SH-SY5Y (cell line): Measurements from ENCODE around the gene COL15A1.

Experiments
- GATA2 ChIP-seq: IDR thresholded peaks from 2 replicates; pipeline ENCODE4 v1.6.1; 2011; ENCODE audit warnings: mild to moderate bottlenecking, low read depth, low read length
- GATA3 ChIP-seq: IDR thresholded peaks from 2 replicates; pipeline ENCODE4 v1.6.1; 2011; ENCODE audit warnings: low read depth, mild to moderate bottlenecking, low read length, moderate library complexity

Gene COL15A1

DNA sequence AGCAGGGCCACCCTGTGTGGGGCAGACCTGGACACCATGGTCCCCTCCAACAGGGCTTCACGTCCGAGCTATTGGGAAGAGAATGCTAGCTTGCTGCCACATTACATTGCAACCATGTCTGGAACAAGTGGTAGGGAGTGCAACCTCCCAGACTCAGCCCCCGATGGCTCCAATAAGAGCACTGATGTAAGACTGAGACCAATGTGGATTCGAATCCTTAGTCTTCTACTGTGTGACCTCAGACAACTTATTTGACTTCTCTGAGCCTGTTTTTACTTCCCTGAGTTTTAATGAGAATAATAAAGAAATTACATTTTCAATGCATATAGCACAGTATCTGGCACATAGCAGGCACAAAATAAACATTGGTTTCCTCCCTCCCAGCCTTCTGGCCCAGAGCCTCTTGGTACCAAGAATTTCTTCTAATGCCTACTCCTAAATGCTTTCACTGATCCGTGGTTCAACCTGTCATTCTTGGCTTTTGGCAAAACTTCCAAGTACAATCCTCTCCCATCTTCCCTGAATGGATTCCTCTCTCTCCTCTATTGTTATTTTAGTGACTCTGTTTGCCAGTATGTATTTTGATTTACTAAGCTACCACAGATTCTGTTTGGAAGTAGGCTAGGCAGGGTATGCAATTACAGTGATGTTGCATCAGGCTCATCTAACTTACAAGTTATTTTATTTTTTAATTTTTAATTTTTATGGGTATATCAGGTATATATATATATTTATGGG is 34.6 kb upstream of the COL15A1 start:
- TF ChIP-seq GATA3 (no peak), GATA2 (no peak)

DNA sequence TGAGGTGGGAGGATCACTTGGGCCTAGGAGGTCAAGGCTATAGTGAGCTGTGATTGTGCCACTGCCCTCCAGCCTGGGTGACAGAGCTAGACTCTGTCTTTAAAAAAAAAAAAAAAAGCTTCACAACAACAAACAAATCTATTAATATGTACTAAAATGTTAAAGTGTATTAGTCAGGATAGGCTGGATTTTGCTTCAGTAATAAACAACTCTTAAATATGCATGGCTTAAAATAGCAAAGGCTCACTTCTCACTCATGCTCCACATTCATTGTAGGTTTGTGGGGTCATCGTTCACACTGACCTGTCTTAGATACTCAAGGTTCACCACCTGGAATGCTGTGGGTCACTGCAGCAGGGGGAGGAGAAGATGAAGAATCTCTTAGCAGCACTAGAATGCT is 33.8 kb upstream of the COL15A1 start:
- no peak for TF ChIP-seq GATA2
- TF ChIP-seq GATA3: no peak

DNA sequence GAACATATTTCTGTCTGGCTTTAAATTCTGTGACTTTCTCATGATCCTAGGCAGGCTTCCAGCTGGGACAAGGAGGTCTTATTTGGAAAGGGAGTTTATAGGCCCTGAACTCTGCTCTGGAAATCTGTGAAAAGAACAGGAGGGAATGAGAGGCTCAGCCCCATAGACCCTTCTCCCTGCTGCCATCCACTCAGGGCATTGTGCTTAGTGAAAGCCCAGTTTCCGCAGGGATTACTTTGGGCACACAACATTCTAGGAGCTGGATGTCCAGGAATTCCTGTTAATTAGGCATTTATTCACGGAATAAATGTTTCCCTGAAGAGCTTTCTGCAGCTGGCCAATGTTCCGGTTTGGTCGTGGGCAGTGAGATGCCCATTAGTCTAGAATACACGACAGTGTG is 32.7 kb upstream of the COL15A1 start:
- no peak for TF ChIP-seq GATA3
- no peak for TF ChIP-seq GATA2

DNA sequence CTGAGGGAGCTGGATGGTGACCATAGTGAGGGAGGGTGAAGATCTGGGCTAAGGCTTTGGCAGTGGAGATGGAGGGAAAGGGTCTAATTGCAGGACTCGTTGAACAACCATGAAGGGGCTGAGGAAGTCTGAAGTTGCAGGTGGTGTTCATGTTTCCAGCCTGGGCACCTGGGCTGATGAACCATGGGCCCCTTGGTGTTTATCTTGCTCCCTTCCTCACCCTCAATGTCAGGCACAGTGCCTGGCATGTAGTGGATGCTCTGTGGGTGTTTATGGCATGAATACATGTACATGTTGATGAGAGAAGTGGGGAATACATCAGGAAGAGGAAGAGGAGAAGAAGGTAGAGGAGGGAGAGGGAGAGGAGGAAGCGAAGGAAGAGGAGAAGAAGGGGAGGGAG is 31.3 kb upstream of the COL15A1 start:
- TF ChIP-seq GATA3 (no peak), GATA2 (no peak)

DNA sequence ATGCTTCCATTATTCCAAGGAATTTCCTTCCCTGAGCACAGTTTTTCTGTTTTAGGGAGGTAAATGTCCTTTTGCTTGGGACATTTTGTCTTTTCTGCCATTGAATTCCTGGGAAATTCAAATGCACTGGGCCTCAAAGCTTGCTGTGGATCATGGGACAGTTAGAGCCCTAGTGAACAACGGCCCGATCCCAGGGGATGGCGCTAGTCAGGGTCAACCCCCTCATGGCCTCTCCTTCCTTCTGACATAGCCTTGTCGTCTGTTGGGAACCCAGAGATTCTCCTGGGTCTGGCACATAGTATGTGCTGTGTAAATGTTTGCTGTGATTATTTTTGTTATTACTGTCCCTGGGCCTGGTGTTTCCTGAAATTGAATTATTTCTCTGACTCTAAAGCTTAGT is 30.7 kb upstream of the COL15A1 start:
- no peak for TF ChIP-seq GATA2
- no peak for TF ChIP-seq GATA3

DNA sequence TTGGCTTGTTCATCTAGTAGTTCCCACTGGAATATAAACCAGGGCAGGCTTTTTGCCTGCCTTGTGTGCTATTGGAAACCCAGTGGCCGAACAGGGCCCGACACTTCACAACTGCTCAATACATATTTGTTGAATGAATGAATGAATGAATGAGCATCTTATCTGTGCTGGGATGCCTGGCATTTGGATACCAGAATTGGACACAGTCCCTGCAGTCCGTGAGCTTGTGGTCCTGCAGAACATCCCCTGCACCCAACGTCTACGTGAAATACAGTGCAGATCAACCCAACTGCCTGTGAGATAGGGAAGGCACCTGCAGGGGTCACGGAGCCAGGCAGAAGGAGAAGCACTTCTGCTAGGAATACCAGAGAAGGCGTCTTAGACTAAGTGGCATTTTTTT is 30.0 kb upstream of the COL15A1 start:
- TF ChIP-seq GATA2 (no peak), GATA3 (no peak)

DNA sequence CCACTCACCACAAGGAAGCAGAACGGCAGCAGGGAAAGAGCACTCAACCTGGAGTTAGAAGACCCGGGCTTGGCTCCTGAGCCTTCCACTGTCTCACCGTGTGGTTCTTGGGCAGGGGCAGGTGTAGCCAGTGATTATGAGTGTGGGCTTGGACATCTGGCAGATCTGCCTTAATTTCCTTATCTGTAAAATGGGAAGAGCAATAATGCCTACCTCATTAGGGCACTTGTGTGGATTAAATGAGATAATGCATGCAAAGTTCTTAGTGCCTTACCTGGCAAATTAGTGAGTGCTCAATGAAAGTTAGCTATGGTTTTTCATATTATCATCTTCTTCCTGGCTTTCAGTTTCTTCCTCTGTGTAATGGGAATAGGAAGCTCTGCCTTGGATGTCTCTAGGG is 28.1 kb upstream of the COL15A1 start:
- TF ChIP-seq GATA2 (no peak), GATA3 (no peak)

DNA sequence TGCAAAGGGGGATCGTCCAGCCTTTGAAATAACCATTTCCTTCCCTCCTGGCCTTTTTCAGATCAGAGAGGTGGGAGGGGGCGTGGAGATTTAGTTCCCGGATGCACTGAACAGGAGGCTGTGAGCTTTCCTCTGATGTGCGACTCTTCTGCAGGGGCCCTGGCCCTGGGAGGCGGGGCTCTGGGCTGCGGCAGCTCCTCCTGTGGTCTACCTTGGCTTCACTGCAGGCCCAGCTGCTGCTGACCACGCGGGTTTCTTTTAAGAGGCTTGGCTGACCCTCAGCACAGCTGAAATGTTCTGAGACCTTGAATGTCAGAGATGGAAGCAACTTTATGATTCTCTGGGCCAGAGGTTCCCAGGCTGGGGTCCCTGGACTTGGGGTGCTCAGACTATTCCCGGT is 27.0 kb upstream of the COL15A1 start:
- TF ChIP-seq GATA3: no peak
- no peak for TF ChIP-seq GATA2

DNA sequence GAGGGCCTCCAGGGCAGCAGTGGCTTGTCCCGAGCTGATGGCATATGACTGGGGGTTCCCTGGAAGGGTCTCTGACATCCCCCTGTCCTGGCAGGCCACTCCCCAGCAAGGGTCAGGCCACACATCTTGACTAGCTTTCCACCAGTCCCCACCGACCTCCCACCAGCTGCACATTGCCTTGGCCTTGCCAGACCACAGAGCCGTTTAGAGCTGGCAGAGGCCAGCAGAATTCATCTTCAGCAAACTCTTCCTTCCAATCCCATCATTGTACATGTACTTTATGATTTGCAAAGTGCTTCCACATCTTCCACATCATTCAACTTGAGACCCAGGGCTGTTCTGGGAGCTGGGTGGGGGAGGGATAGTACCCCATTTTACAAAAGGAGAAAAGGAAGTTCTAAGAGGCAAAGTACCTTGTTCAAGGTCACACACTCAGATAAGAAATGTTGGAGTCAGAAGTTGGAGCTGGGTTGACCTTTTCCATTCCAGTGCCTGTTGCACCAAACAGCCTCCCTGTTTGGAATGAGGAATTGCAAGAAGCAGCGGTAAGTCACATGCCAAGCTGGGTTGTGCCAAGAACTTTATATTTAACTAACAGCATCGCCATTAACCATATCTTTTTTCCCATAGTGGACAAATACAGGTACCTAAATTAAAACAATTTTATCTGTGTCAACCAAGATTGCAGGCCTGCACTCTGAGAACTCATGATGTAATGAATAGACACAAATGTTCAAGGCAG is 25.8 kb upstream of the COL15A1 start:
- TF ChIP-seq GATA3 (no peak), GATA2 (no peak)

DNA sequence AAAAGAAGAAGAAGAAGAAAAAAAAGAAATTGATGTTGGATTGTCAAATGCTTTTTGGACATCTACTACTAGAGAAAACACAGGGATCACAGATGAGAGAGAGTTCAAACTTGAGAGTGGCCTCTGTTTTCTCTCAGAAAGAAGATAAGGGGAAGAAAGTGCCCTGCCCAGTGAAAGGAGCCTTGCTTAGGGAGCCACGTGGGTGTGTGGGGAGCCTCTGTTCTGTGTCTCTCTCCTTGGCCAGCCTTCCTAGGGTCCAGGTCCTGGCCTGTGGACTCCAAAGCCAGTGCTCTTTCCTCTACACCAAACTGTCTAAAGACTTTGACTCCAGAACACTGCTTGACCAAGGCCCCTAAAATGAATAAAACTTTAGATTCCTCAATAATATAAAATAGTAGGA is 22.0 kb upstream of the COL15A1 start:
- TF ChIP-seq GATA3: no peak
- no peak for TF ChIP-seq GATA2

DNA sequence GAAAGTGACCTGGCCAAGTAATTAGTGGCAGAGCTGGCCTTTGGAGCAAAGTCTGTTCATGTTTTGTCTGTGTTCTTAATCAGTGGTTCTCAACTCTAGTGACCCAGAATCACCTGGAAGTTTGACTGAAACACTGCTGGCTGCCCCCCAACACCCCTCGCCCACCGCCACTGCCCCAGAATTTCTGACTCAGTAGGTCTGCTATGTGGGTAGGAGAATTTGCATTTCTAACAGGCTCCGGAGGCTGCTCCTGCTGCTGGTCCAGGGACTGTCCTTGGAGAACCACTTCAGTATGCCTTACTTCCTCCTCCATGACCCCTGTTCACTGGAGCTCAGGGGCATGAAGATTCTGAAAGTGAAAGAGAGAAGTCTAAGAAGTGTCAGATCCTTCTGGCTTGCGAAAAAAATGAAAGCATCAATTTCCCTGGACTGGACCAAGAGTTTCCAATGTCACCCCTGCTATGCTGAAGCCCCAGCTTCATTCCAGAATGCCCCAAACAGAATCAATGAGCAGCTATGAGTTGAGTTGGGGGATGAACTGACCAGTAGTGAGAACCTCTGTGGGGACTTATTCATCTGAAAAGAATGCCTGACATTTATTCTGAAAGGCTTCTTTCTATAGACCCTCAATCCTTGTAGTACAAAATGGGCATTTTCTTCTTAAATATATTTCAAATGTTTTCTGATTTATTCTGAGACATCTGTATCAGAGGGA is 20.8 kb upstream of the COL15A1 start:
- TF ChIP-seq GATA3 (no peak), GATA2 (no peak)

DNA sequence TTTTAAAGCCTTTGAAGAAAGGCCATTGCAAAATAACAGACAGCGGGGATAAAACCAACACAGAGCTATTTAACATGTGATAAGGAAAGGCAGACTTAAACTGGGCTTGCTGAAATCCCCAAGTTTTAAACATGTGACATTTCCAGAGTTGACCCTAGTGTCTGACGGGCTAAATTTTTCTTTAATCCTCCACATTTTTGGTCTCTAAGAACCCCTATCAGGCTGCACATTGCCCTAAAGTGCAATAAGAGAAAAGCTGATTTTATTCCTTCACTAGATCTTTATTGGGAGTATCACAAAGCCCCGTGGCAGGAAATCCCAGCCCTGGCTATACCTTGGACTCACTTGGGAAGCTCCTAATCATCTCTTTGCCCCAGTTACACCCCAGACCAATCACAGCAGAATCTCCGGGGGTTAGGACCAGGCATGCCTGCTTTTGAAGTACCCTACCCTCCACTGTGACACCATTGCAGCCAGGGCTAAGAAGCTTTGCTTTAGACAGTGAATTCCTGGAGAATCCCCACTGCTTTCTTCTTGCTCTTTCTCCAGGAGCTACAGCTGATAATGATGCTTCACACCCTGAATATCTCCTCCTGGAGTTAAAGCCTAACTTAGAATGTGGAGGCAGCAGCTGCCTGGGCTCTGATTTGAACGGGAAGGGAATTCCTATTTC is 20.1 kb upstream of the COL15A1 start:
- TF ChIP-seq GATA2 (no peak), GATA3 (no peak)

DNA sequence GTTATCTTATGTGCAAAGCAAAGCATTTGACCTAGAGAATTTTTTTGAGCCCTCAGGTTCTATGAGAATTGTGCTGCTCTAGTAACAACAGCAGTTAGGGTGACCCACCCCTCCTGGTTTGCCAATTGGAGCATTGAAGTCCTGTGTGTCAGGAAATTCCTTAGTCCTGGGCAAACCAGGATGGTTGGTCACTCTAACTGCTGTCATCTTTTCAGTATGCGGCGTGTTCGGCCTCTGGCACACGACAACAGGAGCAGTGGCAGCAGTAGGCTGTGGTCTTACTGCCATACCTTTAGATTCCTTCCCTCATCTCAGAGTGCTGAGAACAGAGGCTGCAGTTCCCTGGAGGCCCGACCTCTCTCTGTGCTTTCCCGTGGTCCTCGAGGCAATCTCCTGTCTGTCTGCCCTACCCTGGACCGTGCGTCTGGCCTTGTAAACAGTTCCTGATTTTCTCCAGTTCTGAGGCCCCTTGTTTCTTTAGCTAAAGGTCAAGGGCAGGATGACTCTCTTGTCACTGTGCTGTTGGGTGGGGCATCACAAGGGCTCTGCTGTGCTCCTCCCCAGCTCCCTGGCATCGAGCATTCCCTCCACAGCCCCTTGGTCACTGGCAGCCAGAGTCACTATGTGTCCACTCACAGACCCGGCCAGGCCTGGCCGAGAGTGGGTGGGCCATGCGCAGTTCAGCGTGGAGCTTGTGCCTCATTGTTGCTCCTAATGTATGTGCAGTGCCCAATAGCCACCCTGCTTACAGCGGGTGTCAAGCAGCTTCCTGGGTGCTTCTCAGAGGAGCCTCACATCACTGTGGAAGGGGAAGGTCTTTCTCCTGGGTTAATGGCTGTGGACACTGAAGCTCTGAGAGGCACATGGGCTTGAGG is 18.5 kb upstream of the COL15A1 start:
- TF ChIP-seq GATA2 (no peak), GATA3 (no peak)
